H9 (cell line): Measurements from ENCODE around the gene CDC42EP5. TPM values are rescaled to one million over a fixed set of nuclear protein-coding genes. Genes with fewer than 3 reads are reported as not detected.
A peak's percentile ranks its signal among the peaks of the same experiment; 100 is the strongest.

ENCODE experiments used
- DNase-seq: peaks from one replicate; pipeline ENCODE4 v3.0.0-alpha.2; 2017
- H2AFZ ChIP-seq: one replicate; pipeline ENCODE4 v1.6.1; 2013; ENCODE audit warnings: mild to moderate bottlenecking, low read length, control low read depth, moderate library complexity
- H2AK5ac ChIP-seq: 2 replicates; pipeline ENCODE4 v1.6.1; 2013; ENCODE audit warnings: low read length, control low read depth, mixed read lengths; ENCODE audit not compliant: insufficient read length
- H2BK120ac ChIP-seq: one replicate; pipeline ENCODE4 v1.6.1; 2013; ENCODE audit warnings: low read depth, mild to moderate bottlenecking, low read length, control low read depth, inconsistent platforms; ENCODE audit not compliant: poor library complexity, severe bottlenecking
- H2BK12ac ChIP-seq: 2 replicates; pipeline ENCODE4 v1.6.1; 2013; ENCODE audit warnings: low read length, control low read depth, mixed read lengths, low read depth; ENCODE audit not compliant: insufficient read length
- H2BK15ac ChIP-seq: 2 replicates; pipeline ENCODE4 v1.6.1; 2013; ENCODE audit warnings: low read depth, low read length, control low read depth
- H2BK20ac ChIP-seq: one replicate; pipeline ENCODE4 v1.6.1; 2013; ENCODE audit warnings: low read depth, mild to moderate bottlenecking, low read length, control low read depth, inconsistent platforms; ENCODE audit not compliant: poor library complexity, severe bottlenecking
- H2BK5ac ChIP-seq: 2 replicates; pipeline ENCODE4 v1.6.1; 2013; ENCODE audit warnings: low read length, control low read depth, mixed read lengths; ENCODE audit not compliant: insufficient read length
- H3K14ac ChIP-seq: 2 replicates; pipeline ENCODE4 v1.6.1; 2013; ENCODE audit warnings: low read length, control low read depth; ENCODE audit not compliant: insufficient read depth
- H3K18ac ChIP-seq: 2 replicates; pipeline ENCODE4 v1.6.1; 2013; ENCODE audit warnings: low read depth, mild to moderate bottlenecking, mixed read lengths, low read length, control low read depth; ENCODE audit not compliant: insufficient read length
- H3K23ac ChIP-seq: 2 replicates; pipeline ENCODE4 v1.6.1; 2013; ENCODE audit warnings: low read length, control low read depth, mixed read lengths, low read depth; ENCODE audit not compliant: insufficient read length
- H3K23me2 ChIP-seq: 2 replicates; pipeline ENCODE4 v1.6.1; 2013; ENCODE audit warnings: low read depth, mild to moderate bottlenecking, mixed read lengths, low read length, control low read depth; ENCODE audit not compliant: insufficient read length, poor library complexity, severe bottlenecking
- H3K27ac ChIP-seq: 2 replicates; pipeline ENCODE4 v1.5.1; 2013; ENCODE audit warnings: low read length, control low read depth, mixed read lengths, low read depth; ENCODE audit not compliant: insufficient read length
- H3K27me3 ChIP-seq: 2 replicates; pipeline ENCODE4 v1.6.1; 2013; ENCODE audit warnings: low read length, control low read depth, inconsistent platforms; ENCODE audit not compliant: insufficient read depth
- H3K4ac ChIP-seq: 2 replicates; pipeline ENCODE4 v1.6.1; 2013; ENCODE audit warnings: low read depth, mild to moderate bottlenecking, control low read depth, inconsistent platforms, low read length, moderate library complexity
- H3K4me1 ChIP-seq: 2 replicates; pipeline ENCODE4 v1.6.1; 2013; ENCODE audit warnings: low read length, control low read depth, inconsistent platforms; ENCODE audit not compliant: insufficient read depth
- H3K4me2 ChIP-seq: 2 replicates; pipeline ENCODE4 v1.6.1; 2013; ENCODE audit warnings: low read length, control low read depth, mixed read lengths; ENCODE audit not compliant: insufficient read length, insufficient read depth
- H3K56ac ChIP-seq: 2 replicates; pipeline ENCODE4 v1.6.1; 2013; ENCODE audit warnings: low read depth, mild to moderate bottlenecking, mixed read lengths, low read length, control low read depth; ENCODE audit not compliant: insufficient read length
- H3K79me1 ChIP-seq: 2 replicates; pipeline ENCODE4 v1.6.1; 2013; ENCODE audit warnings: low read depth, mild to moderate bottlenecking, moderate library complexity, low read length, control low read depth, inconsistent platforms; ENCODE audit not compliant: insufficient read depth, poor library complexity, severe bottlenecking
- H3K79me2 ChIP-seq: 2 replicates; pipeline ENCODE4 v1.6.1; 2013; ENCODE audit warnings: low read length, control low read depth, inconsistent platforms; ENCODE audit not compliant: insufficient read depth
- H3K9ac ChIP-seq: 2 replicates; pipeline ENCODE4 v1.6.1; 2013; ENCODE audit warnings: low read length, control low read depth, mixed read lengths; ENCODE audit not compliant: insufficient read length; ENCODE audit errors: extremely low read depth
- H3K9me3 ChIP-seq: one replicate; pipeline ENCODE4 v1.6.1; 2013; ENCODE audit warnings: low read depth, low read length, inconsistent platforms; ENCODE audit not compliant: control insufficient read depth
- H3T11ph ChIP-seq: one replicate; pipeline ENCODE4 v1.6.1; 2013; ENCODE audit warnings: mild to moderate bottlenecking, low read length, control low read depth, inconsistent platforms
- H4K20me1 ChIP-seq: one replicate; pipeline ENCODE4 v1.6.1; 2013; ENCODE audit not compliant: control insufficient read depth, insufficient read length, insufficient read depth
- H4K5ac ChIP-seq: 2 replicates; pipeline ENCODE4 v1.6.1; 2013; ENCODE audit warnings: low read depth, mild to moderate bottlenecking, mixed read lengths, low read length, control low read depth; ENCODE audit not compliant: insufficient read length
- H4K8ac ChIP-seq: replicated peaks from 2 replicates; pipeline ENCODE4 v1.6.1; 2013; ENCODE audit warnings: low read length, control low read depth, mixed read lengths, low read depth; ENCODE audit not compliant: insufficient read length
- H4K91ac ChIP-seq: 2 replicates; pipeline ENCODE4 v1.6.1; 2013; ENCODE audit warnings: low read depth, mild to moderate bottlenecking, moderate library complexity, mixed read lengths, low read length, control low read depth; ENCODE audit not compliant: insufficient read length
- H3K27ac Mint-ChIP-seq, 3 experiments: 2 replicates in 2 of 3; 3 replicates in 1 of 3; pipeline ENCODE4 v1.8.0; 2020 to 2021; ENCODE audit warnings: mixed read lengths in 3 of 3, mild to moderate bottlenecking in 1 of 3, moderate library complexity in 1 of 3
- H3K27me3 Mint-ChIP-seq: 2 replicates; pipeline ENCODE4 v1.8.0; 2021; ENCODE audit warnings: low read depth, mild to moderate bottlenecking, moderate library complexity, mixed read lengths
- H3K36me3 Mint-ChIP-seq, 3 experiments: 2 replicates in 2 of 3; 3 replicates in 1 of 3; pipeline ENCODE4 v1.8.0; 2020 to 2021; ENCODE audit warnings: low read depth in 3 of 3, mixed read lengths in 3 of 3; ENCODE audit not compliant: insufficient read depth in 1 of 3
- H3K4me1 Mint-ChIP-seq, 2 experiments: 2 replicates each; pipeline ENCODE4 v1.8.0; 2020; ENCODE audit warnings: mixed read lengths in 2 of 2
- H3K4me3 Mint-ChIP-seq, 2 experiments: 2 replicates in 1 of 2; 3 replicates in 1 of 2; pipeline ENCODE4 v1.8.0; 2020 to 2021; ENCODE audit warnings: mild to moderate bottlenecking in 2 of 2, mixed read lengths in 2 of 2, moderate library complexity in 1 of 2
- H3K9me3 Mint-ChIP-seq, 2 experiments: 2 replicates in 1 of 2; 3 replicates in 1 of 2; pipeline ENCODE4 v1.8.0; 2020; ENCODE audit warnings: mild to moderate bottlenecking in 2 of 2, mixed read lengths in 2 of 2, moderate library complexity in 1 of 2
- CTCF ChIP-seq: fragments of 200-600 bp; sonication (generic); conservative IDR thresholded peaks from 3 replicates; pipeline ENCODE4 v1.8.0; 2021; ENCODE audit warnings: antibody characterized with exemption, mild to moderate bottlenecking
- WGBS: extraction: QIAGEN DNeasy Blood & Tissue Kit; methylation state at CpG from one replicate; pipeline ENCODE4 v1.1.7; 2013; ENCODE audit warnings: missing lambda C conversion rate, low lambda C conversion rate, mixed read lengths; ENCODE audit not compliant: insufficient read length; ENCODE audit errors: extremely low coverage; 5-methylcytosine and 5-hydroxymethylcytosine counted together
- total RNA-seq: library from RNA; stranded (reverse); gene quantifications from 2 replicates; pipeline ENCODE4 v1.2.1, GENCODE V29; 2021

Gene CDC42EP5
- total RNA-seq, 1 experiment from 2014 or later = 1.6 TPM

DNA sequence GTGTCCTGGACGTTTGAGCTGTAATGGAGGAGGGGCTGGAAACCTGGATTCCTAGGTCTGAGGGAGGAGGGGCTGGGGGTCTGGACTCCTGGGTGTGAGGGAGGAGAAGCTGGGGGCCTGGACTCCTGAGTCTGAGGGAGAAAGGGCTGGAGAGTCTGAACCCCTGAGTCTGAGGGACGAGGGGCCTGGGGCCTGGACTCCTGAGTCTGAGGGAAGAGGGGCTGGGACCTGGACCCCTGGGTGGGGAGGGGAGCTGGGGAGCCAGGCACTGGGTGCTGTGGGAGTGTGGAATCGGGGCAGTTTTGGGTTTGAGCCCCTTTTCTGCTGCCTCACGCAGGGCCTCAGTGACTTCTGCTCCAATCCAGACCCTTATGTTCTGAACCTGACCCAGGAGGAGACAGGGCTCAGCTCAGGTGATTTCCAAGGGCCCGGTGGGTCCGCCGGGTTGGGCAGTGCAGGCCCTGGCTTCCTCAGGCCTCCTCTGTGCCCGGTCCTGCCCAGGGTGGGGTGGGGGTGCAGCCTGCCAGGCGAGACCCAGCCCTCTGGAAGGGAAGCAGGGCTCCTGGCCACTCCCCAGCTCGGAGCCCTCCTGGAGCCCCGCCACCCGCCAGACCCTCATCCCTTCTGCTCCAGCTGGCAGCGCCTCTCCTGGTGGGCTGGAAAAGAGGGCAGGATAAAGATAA, 43.4 kb downstream of the CDC42EP5 start:
- no peak overlapping the region for H2BK15ac ChIP-seq
- H3K18ac ChIP-seq = no peak overlapping the region
- H3K14ac ChIP-seq = no peak overlapping the region
- H3K23ac ChIP-seq = no peak overlapping the region
- no peak overlapping the region for H4K91ac ChIP-seq
- no peak overlapping the region for H4K8ac ChIP-seq
- peak overlapping the region; percentile 31 to 51; a peak in 3 of 5 replicates for H3K4me3 Mint-ChIP-seq
- peaks cover 24 to 33% of the 10 kb centered on the region in 2 experiments for H3K4me1 Mint-ChIP-seq
- no peak overlapping the region for H4K5ac ChIP-seq
- H3K4me1 ChIP-seq = no peaks in the 10 kb centered on the region
- H3T11ph ChIP-seq = no peak overlapping the region
- H3K27me3 Mint-ChIP-seq = peaks cover 74% of the 10 kb centered on the region
- no peaks in the 10 kb centered on the region for H3K9me3 ChIP-seq
- H2AK5ac ChIP-seq = no peak overlapping the region
- no peak overlapping the region for H3K9ac ChIP-seq
- no peak overlapping the region for H3K27ac ChIP-seq
- no peak overlapping the region for H3K56ac ChIP-seq
- H3K36me3 Mint-ChIP-seq = peaks cover 9 to 37% (median 37%) of the 10 kb centered on the region in 3 experiments; a peak in 6 of 7 replicates
- H3K79me2 ChIP-seq = no peaks in the 10 kb centered on the region
- H3K4me2 ChIP-seq = peak overlapping the region; percentile 41
- H3K23me2 ChIP-seq = peaks cover 3% of the 10 kb centered on the region
- no peak overlapping the region for H2BK120ac ChIP-seq
- no peaks in the 10 kb centered on the region for H4K20me1 ChIP-seq
- no peaks in the 10 kb centered on the region; the same call in 1 of the 2 replicates for H3K27me3 ChIP-seq
- peaks cover 0 to 3% of the 10 kb centered on the region in 2 experiments; a peak in 1 of 5 replicates for H3K9me3 Mint-ChIP-seq
- H2BK12ac ChIP-seq = no peak overlapping the region
- H2BK20ac ChIP-seq = no peak overlapping the region
- H2AFZ ChIP-seq = no peak overlapping the region
- H3K27ac Mint-ChIP-seq = peak overlapping the region in 2 of 3 experiments; percentile 47 to 90; a peak in 3 of 7 replicates
- 0 out of 3 replicates have a peak, but pooled peaks have one; percentile 18 for TF ChIP-seq CTCF
- no peaks in the 10 kb centered on the region for H3K79me1 ChIP-seq
- no peak overlapping the region for H3K4ac ChIP-seq
- no CpG with 5 or more reads among the region's 13 CpGs for WGBS
- no peak for DNase-seq
- H2BK5ac ChIP-seq = no peak overlapping the region
